HepG2 (cell line): Measurements from ENCODE around the gene ZNF419. TPM values are rescaled to one million over a fixed set of nuclear protein-coding genes. Genes with fewer than 3 reads are reported as not detected.

ENCODE experiments used
- CBX1 ChIP-seq: IDR thresholded peaks from one replicate; pipeline ENCODE4 v1.6.1; 2016; ENCODE audit warnings: antibody characterized with exemption, low read depth
- FOXP1 ChIP-seq, 2 experiments: fragments of 450-650 bp in 1 of 2; IDR thresholded peaks; 2 replicates each; pipeline ENCODE4 v1.6.1; 2017 to 2018; ENCODE audit warnings: antibody characterized with exemption in 1 of 2
- HDAC6 ChIP-seq: fragments of 200-600 bp; sonication (generic); IDR thresholded peaks from 2 replicates; pipeline ENCODE4 v1.7.0; 2017; ENCODE audit warnings: mild to moderate bottlenecking, antibody characterized with exemption, low read length, low read depth
- HOXA9 ChIP-seq: sonication (generic); formaldehyde crosslinking; IDR thresholded peaks from 2 replicates; pipeline ENCODE4 v1.8.1; 2022; ENCODE audit warnings: missing genetic modification reagents, mild to moderate bottlenecking, moderate library complexity, borderline replicate concordance
- HOXD1 ChIP-seq: sonication (generic); formaldehyde crosslinking; IDR thresholded peaks from 2 replicates; pipeline ENCODE4 v1.5.0; 2020; ENCODE audit warnings: missing genetic modification reagents
- RARG ChIP-seq: sonication (generic); formaldehyde crosslinking; IDR thresholded peaks from 2 replicates; pipeline ENCODE4 v1.4.0; 2020; ENCODE audit warnings: low read depth, mild to moderate bottlenecking, missing genetic modification reagents
- SALL1 ChIP-seq: sonication (generic); formaldehyde crosslinking; IDR thresholded peaks from 2 replicates; pipeline ENCODE4 v1.8.0; 2022; ENCODE audit warnings: mild to moderate bottlenecking, missing genetic modification reagents
- ZNF329 ChIP-seq: sonication (generic); formaldehyde crosslinking; IDR thresholded peaks from 2 replicates; pipeline ENCODE4 v1.9.0; 2021; ENCODE audit warnings: low read depth, mild to moderate bottlenecking, missing genetic modification reagents
- ZNF552 ChIP-seq: sonication (generic); formaldehyde crosslinking; IDR thresholded peaks from 2 replicates; pipeline ENCODE4 v1.9.0; 2022; ENCODE audit warnings: missing genetic modification reagents, mild to moderate bottlenecking, borderline replicate concordance
- ZNF597 ChIP-seq: sonication (generic); formaldehyde crosslinking; IDR thresholded peaks from 2 replicates; pipeline ENCODE4 v1.5.0; 2020; ENCODE audit warnings: missing genetic modification reagents
- ZNF619 ChIP-seq: sonication (generic); formaldehyde crosslinking; IDR thresholded peaks from 2 replicates; pipeline ENCODE4 v1.4.0; 2020; ENCODE audit warnings: mild to moderate bottlenecking, missing genetic modification reagents
- polyA plus RNA-seq, 8 experiments: library from polyadenylated mRNA; depleted of rRNA in 3 of 8; stranded (reverse) in 7 of 8; unstranded in 1 of 8; fragments of >200 nt; fragmentation: Illumina TruSeq in 4 of 8; extraction: Trizol in 4 of 8; gene quantifications; 2 replicates each; pipeline versions ENCODE4 v1.2.1 to v1.2.3, GENCODE V29; 2011 to 2016; ENCODE audit warnings: low read depth in 4 of 8, missing spikeins in 1 of 8, mixed read lengths in 1 of 8; ENCODE audit not compliant: insufficient read depth in 1 of 8
- total RNA-seq, 5 experiments: library from RNA; depleted of rRNA; stranded (reverse); fragments of >200 nt; fragmentation: Illumina TruSeq; extraction: Trizol; gene quantifications; 2 replicates each; pipeline ENCODE4 v1.2.3, GENCODE V29; 2016; ENCODE audit warnings: low read depth in 1 of 5
- TF ChIP-seq, protein P1 (sequence below): sonication (generic); formaldehyde crosslinking; IDR thresholded peaks from 2 replicates; pipeline ENCODE4 v1.8.1; 2023; ENCODE audit warnings: mild to moderate bottlenecking, missing genetic modification reagents
- TF ChIP-seq, protein P2 (sequence below): IDR thresholded peaks from 2 replicates; pipeline ENCODE4 v1.6.1; 2012; ENCODE audit warnings: inconsistent platforms
- TF ChIP-seq, protein P3 (sequence below): sonication (generic); formaldehyde crosslinking; IDR thresholded peaks from 2 replicates; pipeline ENCODE4 v1.8.1; 2022; ENCODE audit warnings: low read depth, mild to moderate bottlenecking, missing genetic modification reagents
- TF ChIP-seq, protein P4 (sequence below): sonication (generic); formaldehyde crosslinking; IDR thresholded peaks from 2 replicates; pipeline ENCODE4 v1.4.0; 2020; ENCODE audit warnings: missing genetic modification reagents, mild to moderate bottlenecking, borderline replicate concordance
- TF ChIP-seq, protein P5 (sequence below): IDR thresholded peaks from 2 replicates; pipeline ENCODE4 v1.6.1; 2016; ENCODE audit warnings: missing compliant biosample characterization, missing genetic modification reagents, borderline replicate concordance

The ZNF419 gene
- total and polyA plus RNA-seq, 2 of the 13 experiments (the other 11 are each of a cell fraction or from before 2014, with no cell fraction given): 8.5 to 8.8 TPM

DNA sequence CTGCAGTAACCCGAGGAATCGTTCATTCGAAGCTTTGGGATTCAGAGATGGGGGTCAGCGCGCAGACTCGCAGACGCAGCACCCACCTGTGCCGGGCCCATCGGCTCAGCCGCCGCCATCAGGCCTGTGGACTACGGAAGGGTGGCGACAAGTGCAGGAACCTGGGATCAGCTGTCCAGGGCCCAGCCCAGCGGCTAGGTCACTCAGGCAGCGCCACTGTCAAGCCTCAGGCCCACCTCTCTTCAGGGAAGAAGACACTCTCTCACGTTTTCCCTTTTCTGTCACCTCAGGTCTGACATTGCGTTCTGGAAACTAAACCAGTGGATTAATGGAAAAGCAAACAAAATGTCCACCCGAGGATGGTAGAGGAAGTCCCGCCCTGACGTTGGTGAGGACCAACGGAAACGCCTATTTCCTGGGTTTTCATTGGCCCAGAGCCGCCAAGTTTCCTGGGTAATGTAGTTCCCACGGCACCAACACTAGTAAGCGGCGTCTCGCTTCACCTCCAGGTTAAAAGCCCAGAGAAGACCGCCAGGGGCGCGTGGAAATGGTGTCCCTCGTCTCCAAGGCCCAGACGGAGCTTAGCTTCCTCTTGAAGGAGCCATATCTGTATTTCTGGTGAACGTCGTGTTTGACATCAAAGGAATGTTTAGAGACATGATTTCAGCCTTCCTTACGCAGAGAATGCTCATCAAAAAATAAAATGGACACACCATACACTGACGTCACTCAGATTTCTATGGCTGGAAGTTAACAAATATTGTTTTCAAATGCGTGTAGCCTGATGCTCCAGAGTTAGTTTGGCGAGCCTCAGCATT is 10.2 kb upstream of the ZNF419 start, which contains the start of gene ZNF772 (continued):
- TF ChIP-seq, protein P1, sequence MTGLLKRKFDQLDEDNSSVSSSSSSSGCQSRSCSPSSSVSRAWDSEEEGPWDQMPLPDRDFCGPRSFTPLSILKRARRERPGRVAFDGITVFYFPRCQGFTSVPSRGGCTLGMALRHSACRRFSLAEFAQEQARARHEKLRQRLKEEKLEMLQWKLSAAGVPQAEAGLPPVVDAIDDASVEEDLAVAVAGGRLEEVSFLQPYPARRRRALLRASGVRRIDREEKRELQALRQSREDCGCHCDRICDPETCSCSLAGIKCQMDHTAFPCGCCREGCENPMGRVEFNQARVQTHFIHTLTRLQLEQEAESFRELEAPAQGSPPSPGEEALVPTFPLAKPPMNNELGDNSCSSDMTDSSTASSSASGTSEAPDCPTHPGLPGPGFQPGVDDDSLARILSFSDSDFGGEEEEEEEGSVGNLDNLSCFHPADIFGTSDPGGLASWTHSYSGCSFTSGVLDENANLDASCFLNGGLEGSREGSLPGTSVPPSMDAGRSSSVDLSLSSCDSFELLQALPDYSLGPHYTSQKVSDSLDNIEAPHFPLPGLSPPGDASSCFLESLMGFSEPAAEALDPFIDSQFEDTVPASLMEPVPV (CRISPR knock-in tag): 0 out of 2 replicates have a peak, but pooled peaks have one; percentile 41
- TF ChIP-seq HOXD1 (CRISPR knock-in tag) (no peak), RARG (CRISPR knock-in tag) (no peak), CBX1 (peak; percentile 20), ZNF597 (CRISPR knock-in tag) (no peak), ZNF329 (CRISPR knock-in tag) (0 out of 2 replicates have a peak, but pooled peaks have one; percentile 53), HOXA9 (no peak), ZNF552 (CRISPR knock-in tag) (no peak), ZNF619 (CRISPR knock-in tag) (no peak), HDAC6 (no peak), SALL1 (CRISPR knock-in tag) (peak; percentile 72), FOXP1 (IDR thresholded peaks at IDR 0.05) (no peak), FOXP1 (CRISPR knock-in tag; IDR thresholded peaks at IDR 0.05) (no peak)
- TF ChIP-seq, protein P2, sequence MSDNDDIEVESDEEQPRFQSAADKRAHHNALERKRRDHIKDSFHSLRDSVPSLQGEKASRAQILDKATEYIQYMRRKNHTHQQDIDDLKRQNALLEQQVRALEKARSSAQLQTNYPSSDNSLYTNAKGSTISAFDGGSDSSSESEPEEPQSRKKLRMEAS: peak; percentile 67
- TF ChIP-seq, protein P3, sequence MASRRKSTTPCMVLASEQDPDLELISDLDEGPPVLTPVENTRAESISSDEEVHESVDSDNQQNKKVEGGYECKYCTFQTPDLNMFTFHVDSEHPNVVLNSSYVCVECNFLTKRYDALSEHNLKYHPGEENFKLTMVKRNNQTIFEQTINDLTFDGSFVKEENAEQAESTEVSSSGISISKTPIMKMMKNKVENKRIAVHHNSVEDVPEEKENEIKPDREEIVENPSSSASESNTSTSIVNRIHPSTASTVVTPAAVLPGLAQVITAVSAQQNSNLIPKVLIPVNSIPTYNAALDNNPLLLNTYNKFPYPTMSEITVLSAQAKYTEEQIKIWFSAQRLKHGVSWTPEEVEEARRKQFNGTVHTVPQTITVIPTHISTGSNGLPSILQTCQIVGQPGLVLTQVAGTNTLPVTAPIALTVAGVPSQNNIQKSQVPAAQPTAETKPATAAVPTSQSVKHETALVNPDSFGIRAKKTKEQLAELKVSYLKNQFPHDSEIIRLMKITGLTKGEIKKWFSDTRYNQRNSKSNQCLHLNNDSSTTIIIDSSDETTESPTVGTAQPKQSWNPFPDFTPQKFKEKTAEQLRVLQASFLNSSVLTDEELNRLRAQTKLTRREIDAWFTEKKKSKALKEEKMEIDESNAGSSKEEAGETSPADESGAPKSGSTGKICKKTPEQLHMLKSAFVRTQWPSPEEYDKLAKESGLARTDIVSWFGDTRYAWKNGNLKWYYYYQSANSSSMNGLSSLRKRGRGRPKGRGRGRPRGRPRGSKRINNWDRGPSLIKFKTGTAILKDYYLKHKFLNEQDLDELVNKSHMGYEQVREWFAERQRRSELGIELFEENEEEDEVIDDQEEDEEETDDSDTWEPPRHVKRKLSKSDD: no peak
- TF ChIP-seq, protein P4, sequence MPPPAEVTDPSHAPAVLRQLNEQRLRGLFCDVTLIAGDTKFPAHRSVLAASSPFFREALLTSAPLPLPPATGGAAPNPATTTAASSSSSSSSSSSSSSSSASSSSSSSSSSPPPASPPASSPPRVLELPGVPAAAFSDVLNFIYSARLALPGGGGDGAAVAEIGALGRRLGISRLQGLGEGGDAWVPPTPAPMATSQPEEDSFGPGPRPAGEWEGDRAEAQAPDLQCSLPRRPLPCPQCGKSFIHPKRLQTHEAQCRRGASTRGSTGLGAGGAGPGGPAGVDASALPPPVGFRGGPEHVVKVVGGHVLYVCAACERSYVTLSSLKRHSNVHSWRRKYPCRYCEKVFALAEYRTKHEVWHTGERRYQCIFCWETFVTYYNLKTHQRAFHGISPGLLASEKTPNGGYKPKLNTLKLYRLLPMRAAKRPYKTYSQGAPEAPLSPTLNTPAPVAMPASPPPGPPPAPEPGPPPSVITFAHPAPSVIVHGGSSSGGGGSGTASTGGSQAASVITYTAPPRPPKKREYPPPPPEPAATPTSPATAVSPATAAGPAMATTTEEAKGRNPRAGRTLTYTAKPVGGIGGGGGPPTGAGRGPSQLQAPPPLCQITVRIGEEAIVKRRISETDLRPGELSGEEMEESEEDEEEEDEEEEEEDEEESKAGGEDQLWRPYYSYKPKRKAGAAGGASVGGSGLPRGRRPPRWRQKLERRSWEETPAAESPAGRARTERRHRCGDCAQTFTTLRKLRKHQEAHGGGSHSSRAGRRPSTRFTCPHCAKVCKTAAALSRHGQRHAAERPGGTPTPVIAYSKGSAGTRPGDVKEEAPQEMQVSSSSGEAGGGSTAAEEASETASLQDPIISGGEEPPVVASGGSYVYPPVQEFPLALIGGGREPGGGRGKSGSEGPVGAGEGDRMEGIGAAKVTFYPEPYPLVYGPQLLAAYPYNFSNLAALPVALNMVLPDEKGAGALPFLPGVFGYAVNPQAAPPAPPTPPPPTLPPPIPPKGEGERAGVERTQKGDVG: peak; percentile 78; the same call in 1 of the 2 replicates
- TF ChIP-seq, protein P5, sequence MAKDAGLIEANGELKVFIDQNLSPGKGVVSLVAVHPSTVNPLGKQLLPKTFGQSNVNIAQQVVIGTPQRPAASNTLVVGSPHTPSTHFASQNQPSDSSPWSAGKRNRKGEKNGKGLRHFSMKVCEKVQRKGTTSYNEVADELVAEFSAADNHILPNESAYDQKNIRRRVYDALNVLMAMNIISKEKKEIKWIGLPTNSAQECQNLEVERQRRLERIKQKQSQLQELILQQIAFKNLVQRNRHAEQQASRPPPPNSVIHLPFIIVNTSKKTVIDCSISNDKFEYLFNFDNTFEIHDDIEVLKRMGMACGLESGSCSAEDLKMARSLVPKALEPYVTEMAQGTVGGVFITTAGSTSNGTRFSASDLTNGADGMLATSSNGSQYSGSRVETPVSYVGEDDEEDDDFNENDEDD (CRISPR knock-in tag): peak; percentile 55; the same call in 1 of the 2 replicates
